Prostate gland (tissue), 2 donors: ENCODE results near the gene KCND3. TPM values are rescaled to one million over a fixed set of nuclear protein-coding genes. Genes with fewer than 3 reads are reported as not detected.

Source experiments
- DNase-seq: peaks from one replicate; pipeline ENCODE4 v3.0.0-alpha.2; 2019; ENCODE audit warnings: low spot score
- H3K27ac ChIP-seq, 2 donors: fragments of 200-600 bp; sonication (generic); 2 replicates each; pipeline ENCODE4 v1.5.1; 2017 to 2019
- H3K27me3 ChIP-seq: fragments of 200-600 bp; sonication (generic); replicated peaks from 2 replicates; pipeline ENCODE4 v1.5.1; 2019; ENCODE audit not compliant: insufficient read depth
- H3K36me3 ChIP-seq, 2 donors: fragments of 200-600 bp; sonication (generic); 1 replicate in 1 of 2; 2 replicates in 1 of 2; pipeline versions ENCODE4 v1.5.1 to v1.8.1; 2017 to 2019
- H3K4me1 ChIP-seq: fragments of 200-600 bp; sonication (generic); replicated peaks from 2 replicates; pipeline ENCODE4 v1.5.1; 2019
- H3K4me3 ChIP-seq, 2 donors: fragments of 200-600 bp; sonication (generic); 2 replicates each; pipeline ENCODE4 v1.5.1; 2017 to 2019
- H3K9me3 ChIP-seq: fragments of 200-600 bp; sonication (generic); 2 replicates; pipeline ENCODE4 v1.5.1; 2017
- POLR2A ChIP-seq: fragments of 450-650 bp; IDR thresholded peaks from one replicate; pipeline ENCODE4 v1.6.1; 2016; ENCODE audit warnings: antibody characterized with exemption, mild to moderate bottlenecking
- POLR2AphosphoS5 ChIP-seq: sonication (generic); formaldehyde crosslinking; IDR thresholded peaks from one replicate; pipeline ENCODE4 v1.6.1; 2017; ENCODE audit warnings: antibody characterized with exemption
- WGBS: methylation state at CpG from one replicate; pipeline ENCODE4 v1.1.5; 2018; 5-methylcytosine and 5-hydroxymethylcytosine counted together
- intact Hi-C: fragments of 100-400 bp; cut with DNase I; formaldehyde crosslinking; loops from one replicate; pipeline ENCODE4 v1.14.2; 2022
- total RNA-seq, 2 donors: library from RNA; depleted of rRNA; stranded (reverse); fragments of >200 nt; gene quantifications; one replicate each; pipeline ENCODE4 v1.1.0, GENCODE V29; 2016
- TF ChIP-seq, protein P1 (sequence below), 4 experiments: fragments of 200-600 bp in 2 of 4; fragments of 450-650 bp in 2 of 4; sonication (generic) in 2 of 4; IDR thresholded peaks; 1 replicate in 3 of 4; 2 replicates in 1 of 4; pipeline ENCODE4 v1.5.1; 2016 to 2019; ENCODE audit warnings: antibody characterized with exemption in 4 of 4, mild to moderate bottlenecking in 2 of 4, moderate library complexity in 2 of 4

The KCND3 gene
- total RNA-seq, 2 donors from 2014 or later: 17.1 to 27.3 TPM

DNA sequence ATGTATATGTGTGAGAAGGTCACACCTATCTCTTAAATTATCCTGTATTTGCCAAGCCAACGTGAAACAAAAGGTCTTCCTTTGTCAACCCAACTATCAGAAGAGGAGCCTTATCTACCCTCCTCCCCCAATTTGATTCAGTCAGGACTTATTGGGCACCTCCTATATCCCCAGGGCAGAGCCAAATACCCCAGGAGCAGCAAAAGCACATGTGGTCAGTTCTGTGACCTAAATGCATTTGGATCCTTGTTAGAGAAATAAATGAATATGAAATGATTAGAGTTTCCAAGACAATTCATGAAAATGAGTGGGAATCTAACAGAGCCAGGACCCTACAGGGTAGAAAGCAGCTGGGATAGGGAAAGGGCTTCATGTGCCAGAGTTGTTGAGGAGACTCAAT, 37.0 kb upstream of the KCND3 start:
- intact Hi-C loops: no loop called here
- no peak overlapping the region for H3K27ac ChIP-seq
- TF ChIP-seq, protein P1, sequence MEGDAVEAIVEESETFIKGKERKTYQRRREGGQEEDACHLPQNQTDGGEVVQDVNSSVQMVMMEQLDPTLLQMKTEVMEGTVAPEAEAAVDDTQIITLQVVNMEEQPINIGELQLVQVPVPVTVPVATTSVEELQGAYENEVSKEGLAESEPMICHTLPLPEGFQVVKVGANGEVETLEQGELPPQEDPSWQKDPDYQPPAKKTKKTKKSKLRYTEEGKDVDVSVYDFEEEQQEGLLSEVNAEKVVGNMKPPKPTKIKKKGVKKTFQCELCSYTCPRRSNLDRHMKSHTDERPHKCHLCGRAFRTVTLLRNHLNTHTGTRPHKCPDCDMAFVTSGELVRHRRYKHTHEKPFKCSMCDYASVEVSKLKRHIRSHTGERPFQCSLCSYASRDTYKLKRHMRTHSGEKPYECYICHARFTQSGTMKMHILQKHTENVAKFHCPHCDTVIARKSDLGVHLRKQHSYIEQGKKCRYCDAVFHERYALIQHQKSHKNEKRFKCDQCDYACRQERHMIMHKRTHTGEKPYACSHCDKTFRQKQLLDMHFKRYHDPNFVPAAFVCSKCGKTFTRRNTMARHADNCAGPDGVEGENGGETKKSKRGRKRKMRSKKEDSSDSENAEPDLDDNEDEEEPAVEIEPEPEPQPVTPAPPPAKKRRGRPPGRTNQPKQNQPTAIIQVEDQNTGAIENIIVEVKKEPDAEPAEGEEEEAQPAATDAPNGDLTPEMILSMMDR (IDR thresholded peaks at IDR 0.05): no peak
- TF ChIP-seq POLR2AphosphoS5: no peak
- TF ChIP-seq POLR2A: no peak
- H3K9me3 ChIP-seq: no peaks in the 10 kb centered on the region
- H3K4me1 ChIP-seq: no peaks in the 10 kb centered on the region
- H3K27me3 ChIP-seq: no peaks in the 10 kb centered on the region
- H3K36me3 ChIP-seq: no peaks in the 10 kb centered on the region
- DNase-seq: no peak
- no peak overlapping the region for H3K4me3 ChIP-seq
- 41% methylated on average over 1 of the region's 1 CpG for WGBS

DNA sequence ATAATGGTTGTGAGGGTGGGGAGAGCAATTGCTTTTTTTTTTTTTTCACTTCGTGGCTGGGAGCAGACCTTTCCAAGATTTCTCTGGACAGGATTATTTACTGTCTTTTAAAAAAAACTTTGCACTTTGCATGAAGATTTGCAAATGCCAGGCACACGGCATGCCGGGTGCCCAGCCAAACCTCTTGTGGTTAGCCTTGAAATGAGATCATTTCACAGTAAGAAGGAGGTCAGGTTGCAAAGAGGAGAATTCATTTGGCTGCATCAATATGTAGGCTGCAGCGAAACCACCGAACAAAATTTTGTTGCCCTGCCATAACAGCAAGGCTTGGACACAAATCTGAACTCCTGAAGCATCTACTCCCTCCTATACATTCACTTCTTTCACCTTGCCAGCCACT, 36.5 kb upstream of the KCND3 start:
- DNase-seq: no peak
- H3K36me3 ChIP-seq: no peaks in the 10 kb centered on the region
- intact Hi-C loops: no loop called here
- TF ChIP-seq, protein P1 (IDR thresholded peaks at IDR 0.05): no peak
- TF ChIP-seq POLR2A (no peak), POLR2AphosphoS5 (no peak)
- H3K27me3 ChIP-seq: no peaks in the 10 kb centered on the region
- H3K4me1 ChIP-seq: no peaks in the 10 kb centered on the region
- H3K9me3 ChIP-seq: no peaks in the 10 kb centered on the region
- H3K4me3 ChIP-seq: no peak overlapping the region
- 23% methylated on average over 5 of the region's 5 CpGs for WGBS
- no peak overlapping the region for H3K27ac ChIP-seq

DNA sequence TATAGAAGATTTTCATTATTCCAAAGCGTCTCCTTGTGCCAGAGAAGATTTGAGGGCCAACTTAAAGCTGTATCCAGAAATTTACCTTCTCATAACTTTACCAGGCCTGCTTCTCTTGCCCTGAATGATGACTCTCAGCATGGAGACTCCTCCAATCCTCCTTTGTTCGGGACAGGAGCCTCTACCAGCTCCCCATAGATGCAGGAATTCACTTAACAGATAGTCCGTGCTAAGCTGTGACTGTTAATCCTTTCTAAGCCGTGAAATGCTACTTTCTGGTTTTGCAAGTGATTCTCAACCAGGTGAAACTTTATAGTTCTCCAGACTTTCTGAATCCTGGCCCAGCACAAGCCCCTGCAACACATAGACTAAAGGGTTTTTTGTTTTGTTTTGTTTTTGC, 31.8 kb upstream of the KCND3 start:
- no peaks in the 10 kb centered on the region for H3K36me3 ChIP-seq
- H3K4me3 ChIP-seq: no peak overlapping the region
- no peaks in the 10 kb centered on the region for H3K27me3 ChIP-seq
- no peak for DNase-seq
- H3K27ac ChIP-seq: no peak overlapping the region
- H3K4me1 ChIP-seq: no peaks in the 10 kb centered on the region
- 58% methylated on average over 4 of the region's 4 CpGs for WGBS
- TF ChIP-seq POLR2A (no peak), POLR2AphosphoS5 (no peak)
- TF ChIP-seq, protein P1 (IDR thresholded peaks at IDR 0.05): no peak
- intact Hi-C loops: no loop called here
- no peaks in the 10 kb centered on the region for H3K9me3 ChIP-seq

DNA sequence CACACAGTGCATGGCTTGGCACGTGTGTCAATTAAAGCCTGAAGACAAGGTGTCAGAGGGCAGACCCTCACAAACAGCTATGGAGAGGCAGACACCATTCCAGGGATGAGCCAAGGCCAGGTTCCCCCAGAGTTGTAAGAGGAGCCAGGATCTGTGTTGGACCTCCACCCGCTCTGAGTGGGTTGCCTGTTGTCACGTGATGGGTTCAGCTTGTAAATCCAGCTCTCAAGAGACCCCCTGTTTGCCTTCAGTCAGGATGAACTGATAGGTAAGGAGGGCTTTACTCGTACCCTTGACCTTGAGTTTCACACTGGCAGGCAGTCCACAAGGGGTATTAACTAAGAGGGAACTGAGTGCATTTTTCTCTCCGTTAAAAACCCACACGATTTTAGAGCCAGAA, 27.7 kb upstream of the KCND3 start:
- intact Hi-C loops: no loop called here
- Histone ChIP-seq H3K36me3 (no peaks in the 10 kb centered on the region), H3K9me3 (no peaks in the 10 kb centered on the region), H3K4me3 (no peak overlapping the region), H3K27ac (no peak overlapping the region), H3K4me1 (no peaks in the 10 kb centered on the region), H3K27me3 (no peaks in the 10 kb centered on the region)
- no peak for DNase-seq
- TF ChIP-seq POLR2AphosphoS5: no peak
- TF ChIP-seq, protein P1 (IDR thresholded peaks at IDR 0.05): no peak
- no peak for TF ChIP-seq POLR2A
- WGBS: 52% methylated on average over 6 of the region's 6 CpGs

DNA sequence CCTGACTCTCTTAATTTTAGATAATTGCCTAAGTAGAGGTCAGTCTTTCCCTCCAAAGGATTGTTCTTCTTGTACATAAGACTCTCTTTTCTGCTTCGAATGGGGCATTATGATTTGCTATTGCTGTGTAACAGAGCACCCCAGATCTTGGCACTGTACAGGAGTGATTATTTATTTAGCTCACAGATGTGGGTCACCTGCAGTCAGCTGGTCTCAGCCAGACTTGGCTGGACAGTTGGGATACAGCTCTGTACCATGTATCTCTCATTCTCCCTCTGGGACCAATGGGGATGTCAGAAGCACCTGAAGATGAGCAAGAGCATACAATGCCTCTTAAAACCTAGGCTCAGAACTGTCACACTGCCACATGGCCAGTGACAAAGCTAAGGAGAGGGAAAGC, 23.4 kb upstream of the KCND3 start:
- intact Hi-C loops: no loop called here
- Histone ChIP-seq H3K36me3 (no peaks in the 10 kb centered on the region), H3K4me3 (no peak overlapping the region), H3K4me1 (no peaks in the 10 kb centered on the region), H3K9me3 (no peaks in the 10 kb centered on the region), H3K27ac (no peak overlapping the region), H3K27me3 (no peaks in the 10 kb centered on the region)
- DNase-seq: no peak
- TF ChIP-seq POLR2AphosphoS5: no peak
- WGBS: 60% methylated on average over 1 of the region's 1 CpG
